CD4-positive, alpha-beta T cell (primary cell): Measurements from ENCODE around the gene RTN4RL2. TPM values are rescaled to one million over a fixed set of nuclear protein-coding genes. Genes with fewer than 3 reads are reported as not detected.

Experiments used
- ATAC-seq: fragments of 200-7000 bp; cut with Tn5 transposase; one replicate; pipeline ENCODE4 v1.10.0; 2022; ENCODE audit warnings: mild to moderate bottlenecking; ENCODE audit not compliant: poor library complexity
- CTCF ChIA-PET: fragments of 350-600 bp; sonication (Branson Sonifier 250); formaldehyde crosslinking; loops from one replicate; lab custom pipeline; 2021; ENCODE audit warnings: antibody characterized with exemption, inconsistent platforms; lab: Charles Lee
- POLR2A ChIA-PET: fragments of 350-600 bp; sonication (Branson Sonifier 250); formaldehyde crosslinking; loops from one replicate; lab custom pipeline; 2021; ENCODE audit warnings: antibody characterized with exemption, inconsistent platforms; lab: Charles Lee
- DNase-seq, 14 experiments: peaks; one replicate each; pipeline ENCODE4 v3.0.0-alpha.2; 2013 to 2020; ENCODE audit warnings: mixed read lengths in 2 of 14
- H3K27ac ChIP-seq, 2 donors: one replicate each; pipeline versions ENCODE4 v1.5.1 to v1.7.0; 2013; ENCODE audit warnings: low read length in 2 of 2, low read depth in 1 of 2, mild to moderate bottlenecking in 1 of 2
- H3K27me3 ChIP-seq, 2 experiments: 1 replicate in 1 of 2; 2 replicates in 1 of 2; pipeline versions ENCODE4 v1.6.1 to v1.7.0; 2013; ENCODE audit warnings: low read length in 2 of 2, control low read depth in 1 of 2, mild to moderate bottlenecking in 1 of 2, moderate library complexity in 1 of 2; ENCODE audit not compliant: insufficient read depth in 2 of 2, control insufficient read depth in 1 of 2
- H3K36me3 ChIP-seq: one replicate; pipeline ENCODE4 v1.6.1; 2013; ENCODE audit warnings: low read length, control low read depth; ENCODE audit not compliant: insufficient read depth
- H3K4me1 ChIP-seq: one replicate; pipeline ENCODE4 v1.6.1; 2013; ENCODE audit warnings: low read length, control low read depth; ENCODE audit not compliant: insufficient read depth
- H3K4me3 ChIP-seq: one replicate; pipeline ENCODE4 v1.5.1; 2013; ENCODE audit warnings: mild to moderate bottlenecking, low read length, moderate library complexity
- H3K9me3 ChIP-seq, 2 experiments: 1 replicate in 1 of 2; 2 replicates in 1 of 2; pipeline versions ENCODE4 v1.6.1 to v1.7.0; 2013; ENCODE audit warnings: low read length in 2 of 2, mild to moderate bottlenecking in 2 of 2, control low read depth in 1 of 2, moderate library complexity in 1 of 2; ENCODE audit not compliant: control insufficient read depth in 1 of 2, insufficient read depth in 1 of 2
- H3K27ac Mint-ChIP-seq: one replicate; pipeline ENCODE4 v1.8.0; 2020; ENCODE audit warnings: mixed read lengths
- H3K27me3 Mint-ChIP-seq: one replicate; pipeline ENCODE4 v1.8.0; 2021; ENCODE audit warnings: mixed read lengths
- H3K36me3 Mint-ChIP-seq: one replicate; pipeline ENCODE4 v1.8.0; 2021; ENCODE audit warnings: low read depth, mixed read lengths
- H3K4me1 Mint-ChIP-seq: one replicate; pipeline ENCODE4 v1.8.0; 2021; ENCODE audit warnings: low read depth, mixed read lengths
- H3K4me3 Mint-ChIP-seq: one replicate; pipeline ENCODE4 v1.8.0; 2020; ENCODE audit warnings: mild to moderate bottlenecking, mixed read lengths
- H3K9me3 Mint-ChIP-seq: one replicate; pipeline ENCODE4 v1.8.0; 2020; ENCODE audit warnings: mixed read lengths
- CTCF ChIP-seq: fragments of 200-600 bp; IDR thresholded peaks from one replicate; pipeline ENCODE4 v1.8.0; 2022; ENCODE audit warnings: antibody characterized with exemption, mild to moderate bottlenecking
- intact Hi-C, 2 experiments: fragments of 100-400 bp; cut with DNase I in 1 of 2; cut with micrococcal nuclease in 1 of 2; formaldehyde crosslinking; loops; one replicate each; pipeline versions ENCODE4 v1.15.1 to v1.9.0; 2023 to 2025; cut with DNase I, micrococcal nuclease
- total RNA-seq, 174 experiments: library from RNA in 2 of 174; stranded (reverse) in 2 of 174; gene quantifications; one replicate each; pipeline ENCODE4 v1.2.3 and lab custom pipeline; 2021 to 2026

RTN4RL2 gene
- total RNA-seq, 2 experiments from 2014 or later, result 0.17 to 0.19 TPM

DNA sequence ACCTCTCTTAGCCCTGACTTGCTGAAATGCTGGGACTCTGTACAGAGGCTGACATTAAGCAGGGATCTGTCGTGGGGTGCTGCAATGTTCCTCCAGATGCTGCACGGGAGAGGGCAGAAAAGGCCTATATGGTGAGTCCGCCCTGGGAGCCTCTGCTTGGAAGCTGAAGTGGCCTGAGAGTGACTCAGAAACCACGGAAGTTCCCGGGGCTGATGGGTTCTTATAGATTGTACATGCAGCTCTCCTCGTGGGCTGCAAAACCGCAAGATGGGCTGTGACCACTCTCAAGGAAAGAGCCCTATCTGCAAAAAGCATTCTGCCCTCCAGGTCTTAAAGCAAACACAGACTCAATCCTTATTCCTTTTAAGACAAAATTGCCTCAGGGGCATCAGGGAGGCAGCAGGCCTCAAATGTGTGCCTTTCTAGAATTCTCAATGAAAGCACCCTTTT is 27.6 kb upstream of the RTN4RL2 start:
- no peak for TF ChIP-seq CTCF
- H3K36me3 ChIP-seq, result no peaks in the 10 kb centered on the region
- ATAC-seq, result no peak
- H3K27ac ChIP-seq, result no peak overlapping the region
- CTCF ChIA-PET, result interaction anchor here (0.8 to 1.1 kb wide), 2 partner anchors 26 to 94 kb away, joined by 3 read pairs; no protein-coding TSS in a partner anchor
- no peaks in the 10 kb centered on the region for H3K4me1 ChIP-seq
- H3K4me3 ChIP-seq, result no peak overlapping the region
- H3K4me3 Mint-ChIP-seq, result no peak overlapping the region
- intact Hi-C loops, result loop anchor here in 1 of 2 experiments (5.0 kb wide), 1 partner anchor 75 kb away; no protein-coding TSS in a partner anchor
- no peak overlapping the region for H3K27ac Mint-ChIP-seq
- peak in 2 of 14 experiments; percentile 61 to 71 for DNase-seq
- no peaks in the 10 kb centered on the region for H3K27me3 ChIP-seq
- H3K9me3 Mint-ChIP-seq, result no peaks in the 10 kb centered on the region
- POLR2A ChIA-PET, result no interaction called here
- H3K4me1 Mint-ChIP-seq, result peaks cover 2% of the 10 kb centered on the region
- no peaks in the 10 kb centered on the region for H3K27me3 Mint-ChIP-seq
- H3K36me3 Mint-ChIP-seq, result no peaks in the 10 kb centered on the region
- no peaks in the 10 kb centered on the region for H3K9me3 ChIP-seq

DNA sequence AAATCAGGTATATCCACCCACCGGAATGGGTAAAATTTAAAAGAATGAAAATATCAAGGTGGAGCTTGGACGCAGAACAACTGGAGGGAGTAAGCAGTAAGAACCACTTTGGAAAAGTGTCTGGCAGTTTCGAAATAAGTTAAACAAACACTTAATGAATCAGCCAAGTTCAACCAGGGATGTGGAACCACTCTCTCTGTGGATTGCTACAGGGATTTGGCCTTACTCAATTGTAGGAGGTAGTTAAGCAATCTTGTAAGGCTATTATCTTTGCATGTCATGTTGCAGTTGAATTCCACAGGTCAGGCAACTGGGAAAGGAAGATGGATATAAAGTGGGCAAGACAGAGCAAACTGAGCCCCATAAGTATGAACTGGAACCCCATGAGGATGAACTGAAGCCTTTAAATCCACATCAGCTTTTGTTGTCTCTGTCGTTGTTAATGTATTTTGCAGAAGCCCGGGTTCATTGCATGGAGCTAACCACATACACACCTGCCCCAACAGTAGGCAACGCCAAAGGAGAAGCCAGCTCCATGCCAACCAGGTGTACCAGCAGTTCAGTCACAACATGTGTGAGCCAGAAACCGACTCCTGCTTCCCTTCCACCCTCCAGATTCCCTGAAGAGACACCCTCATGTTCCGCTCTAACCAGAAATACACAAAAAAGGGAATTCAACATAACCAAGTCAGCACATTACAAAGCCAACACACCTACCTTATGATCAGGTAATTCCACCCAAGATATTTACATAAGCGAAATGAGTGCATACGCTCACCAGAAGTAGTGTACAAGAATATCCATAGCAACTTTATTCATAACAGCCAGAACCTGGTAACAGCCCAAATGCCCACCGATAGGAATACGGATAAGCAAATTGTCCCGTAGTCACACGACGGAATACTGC is 25.4 kb upstream of the RTN4RL2 start:
- H3K4me3 Mint-ChIP-seq, result no peak overlapping the region
- H3K4me1 ChIP-seq, result no peaks in the 10 kb centered on the region
- H3K36me3 Mint-ChIP-seq, result no peaks in the 10 kb centered on the region
- no peak overlapping the region for H3K4me3 ChIP-seq
- intact Hi-C loops, result loop anchor here in 1 of 2 experiments (5.0 kb wide), 1 partner anchor 78 kb away; no protein-coding TSS in a partner anchor
- H3K9me3 Mint-ChIP-seq, result no peaks in the 10 kb centered on the region
- no peak for ATAC-seq
- POLR2A ChIA-PET, result no interaction called here
- no peak overlapping the region for H3K27ac Mint-ChIP-seq
- no peaks in the 10 kb centered on the region for H3K9me3 ChIP-seq
- no peaks in the 10 kb centered on the region for H3K36me3 ChIP-seq
- DNase-seq, result peak in 2 of 14 experiments; percentile 34 to 49
- H3K27me3 ChIP-seq, result no peaks in the 10 kb centered on the region
- no peaks in the 10 kb centered on the region for H3K27me3 Mint-ChIP-seq
- no peaks in the 10 kb centered on the region for H3K4me1 Mint-ChIP-seq
- no peak overlapping the region for H3K27ac ChIP-seq
- CTCF ChIA-PET, result interaction anchor here (1.4 kb wide), 1 partner anchor 23 kb away, joined by 4 read pairs; no protein-coding TSS in a partner anchor
- TF ChIP-seq CTCF, result no peak

GRCh38 chr11:57436031-57436430 is 24.3 kb upstream of the RTN4RL2 start:
- intact Hi-C loops, result no loop called here
- no peaks in the 10 kb centered on the region for H3K4me1 ChIP-seq
- ChIA-PET POLR2A (no interaction called here), CTCF (interaction anchor here (0.8 kb wide), 1 partner anchor 22 kb away, joined by 3 read pairs; no protein-coding TSS in a partner anchor)
- DNase-seq (no peak), ATAC-seq (no peak)
- H3K9me3 Mint-ChIP-seq, result no peaks in the 10 kb centered on the region
- H3K27me3 Mint-ChIP-seq, result no peaks in the 10 kb centered on the region
- H3K4me1 Mint-ChIP-seq, result no peaks in the 10 kb centered on the region
- no peaks in the 10 kb centered on the region for H3K36me3 ChIP-seq
- H3K36me3 Mint-ChIP-seq, result no peaks in the 10 kb centered on the region
- no peak overlapping the region for H3K4me3 ChIP-seq
- no peak overlapping the region for H3K27ac Mint-ChIP-seq
- H3K27me3 ChIP-seq, result no peaks in the 10 kb centered on the region
- no peaks in the 10 kb centered on the region for H3K9me3 ChIP-seq
- no peak overlapping the region for H3K27ac ChIP-seq
- TF ChIP-seq CTCF, result no peak
- no peak overlapping the region for H3K4me3 Mint-ChIP-seq
